H9 (cell line): ENCODE measurements around the gene ATG14. TPM values are rescaled to one million over a fixed set of nuclear protein-coding genes. Genes with fewer than 3 reads are reported as not detected.

Experiments used
- DNase-seq: peaks from one replicate; pipeline ENCODE4 v3.0.0-alpha.2; 2017
- H2AFZ ChIP-seq: one replicate; pipeline ENCODE4 v1.6.1; 2013; ENCODE audit warnings: mild to moderate bottlenecking, low read length, control low read depth, moderate library complexity
- H2AK5ac ChIP-seq: 2 replicates; pipeline ENCODE4 v1.6.1; 2013; ENCODE audit warnings: low read length, control low read depth, mixed read lengths; ENCODE audit not compliant: insufficient read length
- H2BK120ac ChIP-seq: one replicate; pipeline ENCODE4 v1.6.1; 2013; ENCODE audit warnings: low read depth, mild to moderate bottlenecking, low read length, control low read depth, inconsistent platforms; ENCODE audit not compliant: poor library complexity, severe bottlenecking
- H2BK12ac ChIP-seq: 2 replicates; pipeline ENCODE4 v1.6.1; 2013; ENCODE audit warnings: low read length, control low read depth, mixed read lengths, low read depth; ENCODE audit not compliant: insufficient read length
- H2BK15ac ChIP-seq: 2 replicates; pipeline ENCODE4 v1.6.1; 2013; ENCODE audit warnings: low read depth, low read length, control low read depth
- H2BK20ac ChIP-seq: one replicate; pipeline ENCODE4 v1.6.1; 2013; ENCODE audit warnings: low read depth, mild to moderate bottlenecking, low read length, control low read depth, inconsistent platforms; ENCODE audit not compliant: poor library complexity, severe bottlenecking
- H2BK5ac ChIP-seq: 2 replicates; pipeline ENCODE4 v1.6.1; 2013; ENCODE audit warnings: low read length, control low read depth, mixed read lengths; ENCODE audit not compliant: insufficient read length
- H3K14ac ChIP-seq: 2 replicates; pipeline ENCODE4 v1.6.1; 2013; ENCODE audit warnings: low read length, control low read depth; ENCODE audit not compliant: insufficient read depth
- H3K18ac ChIP-seq: 2 replicates; pipeline ENCODE4 v1.6.1; 2013; ENCODE audit warnings: low read depth, mild to moderate bottlenecking, mixed read lengths, low read length, control low read depth; ENCODE audit not compliant: insufficient read length
- H3K23ac ChIP-seq: 2 replicates; pipeline ENCODE4 v1.6.1; 2013; ENCODE audit warnings: low read length, control low read depth, mixed read lengths, low read depth; ENCODE audit not compliant: insufficient read length
- H3K23me2 ChIP-seq: 2 replicates; pipeline ENCODE4 v1.6.1; 2013; ENCODE audit warnings: low read depth, mild to moderate bottlenecking, mixed read lengths, low read length, control low read depth; ENCODE audit not compliant: insufficient read length, poor library complexity, severe bottlenecking
- H3K27ac ChIP-seq: 2 replicates; pipeline ENCODE4 v1.5.1; 2013; ENCODE audit warnings: low read length, control low read depth, mixed read lengths, low read depth; ENCODE audit not compliant: insufficient read length
- H3K27me3 ChIP-seq: 2 replicates; pipeline ENCODE4 v1.6.1; 2013; ENCODE audit warnings: low read length, control low read depth, inconsistent platforms; ENCODE audit not compliant: insufficient read depth
- H3K4ac ChIP-seq: 2 replicates; pipeline ENCODE4 v1.6.1; 2013; ENCODE audit warnings: low read depth, mild to moderate bottlenecking, control low read depth, inconsistent platforms, low read length, moderate library complexity
- H3K4me1 ChIP-seq: 2 replicates; pipeline ENCODE4 v1.6.1; 2013; ENCODE audit warnings: low read length, control low read depth, inconsistent platforms; ENCODE audit not compliant: insufficient read depth
- H3K4me2 ChIP-seq: 2 replicates; pipeline ENCODE4 v1.6.1; 2013; ENCODE audit warnings: low read length, control low read depth, mixed read lengths; ENCODE audit not compliant: insufficient read length, insufficient read depth
- H3K56ac ChIP-seq: 2 replicates; pipeline ENCODE4 v1.6.1; 2013; ENCODE audit warnings: low read depth, mild to moderate bottlenecking, mixed read lengths, low read length, control low read depth; ENCODE audit not compliant: insufficient read length
- H3K79me1 ChIP-seq: 2 replicates; pipeline ENCODE4 v1.6.1; 2013; ENCODE audit warnings: low read depth, mild to moderate bottlenecking, moderate library complexity, low read length, control low read depth, inconsistent platforms; ENCODE audit not compliant: insufficient read depth, poor library complexity, severe bottlenecking
- H3K79me2 ChIP-seq: 2 replicates; pipeline ENCODE4 v1.6.1; 2013; ENCODE audit warnings: low read length, control low read depth, inconsistent platforms; ENCODE audit not compliant: insufficient read depth
- H3K9ac ChIP-seq: 2 replicates; pipeline ENCODE4 v1.6.1; 2013; ENCODE audit warnings: low read length, control low read depth, mixed read lengths; ENCODE audit not compliant: insufficient read length; ENCODE audit errors: extremely low read depth
- H3K9me3 ChIP-seq: one replicate; pipeline ENCODE4 v1.6.1; 2013; ENCODE audit warnings: low read depth, low read length, inconsistent platforms; ENCODE audit not compliant: control insufficient read depth
- H3T11ph ChIP-seq: one replicate; pipeline ENCODE4 v1.6.1; 2013; ENCODE audit warnings: mild to moderate bottlenecking, low read length, control low read depth, inconsistent platforms
- H4K20me1 ChIP-seq: one replicate; pipeline ENCODE4 v1.6.1; 2013; ENCODE audit not compliant: control insufficient read depth, insufficient read length, insufficient read depth
- H4K5ac ChIP-seq: 2 replicates; pipeline ENCODE4 v1.6.1; 2013; ENCODE audit warnings: low read depth, mild to moderate bottlenecking, mixed read lengths, low read length, control low read depth; ENCODE audit not compliant: insufficient read length
- H4K8ac ChIP-seq: replicated peaks from 2 replicates; pipeline ENCODE4 v1.6.1; 2013; ENCODE audit warnings: low read length, control low read depth, mixed read lengths, low read depth; ENCODE audit not compliant: insufficient read length
- H4K91ac ChIP-seq: 2 replicates; pipeline ENCODE4 v1.6.1; 2013; ENCODE audit warnings: low read depth, mild to moderate bottlenecking, moderate library complexity, mixed read lengths, low read length, control low read depth; ENCODE audit not compliant: insufficient read length
- H3K27ac Mint-ChIP-seq, 3 experiments: 2 replicates in 2 of 3; 3 replicates in 1 of 3; pipeline ENCODE4 v1.8.0; 2020 to 2021; ENCODE audit warnings: mixed read lengths in 3 of 3, mild to moderate bottlenecking in 1 of 3, moderate library complexity in 1 of 3
- H3K27me3 Mint-ChIP-seq: 2 replicates; pipeline ENCODE4 v1.8.0; 2021; ENCODE audit warnings: low read depth, mild to moderate bottlenecking, moderate library complexity, mixed read lengths
- H3K36me3 Mint-ChIP-seq, 3 experiments: 2 replicates in 2 of 3; 3 replicates in 1 of 3; pipeline ENCODE4 v1.8.0; 2020 to 2021; ENCODE audit warnings: low read depth in 3 of 3, mixed read lengths in 3 of 3; ENCODE audit not compliant: insufficient read depth in 1 of 3
- H3K4me1 Mint-ChIP-seq, 2 experiments: 2 replicates each; pipeline ENCODE4 v1.8.0; 2020; ENCODE audit warnings: mixed read lengths in 2 of 2
- H3K4me3 Mint-ChIP-seq, 2 experiments: 2 replicates in 1 of 2; 3 replicates in 1 of 2; pipeline ENCODE4 v1.8.0; 2020 to 2021; ENCODE audit warnings: mild to moderate bottlenecking in 2 of 2, mixed read lengths in 2 of 2, moderate library complexity in 1 of 2
- H3K9me3 Mint-ChIP-seq, 2 experiments: 2 replicates in 1 of 2; 3 replicates in 1 of 2; pipeline ENCODE4 v1.8.0; 2020; ENCODE audit warnings: mild to moderate bottlenecking in 2 of 2, mixed read lengths in 2 of 2, moderate library complexity in 1 of 2
- CTCF ChIP-seq: fragments of 200-600 bp; sonication (generic); conservative IDR thresholded peaks from 3 replicates; pipeline ENCODE4 v1.8.0; 2021; ENCODE audit warnings: antibody characterized with exemption, mild to moderate bottlenecking
- WGBS: extraction: QIAGEN DNeasy Blood & Tissue Kit; methylation state at CpG from one replicate; pipeline ENCODE4 v1.1.7; 2013; ENCODE audit warnings: missing lambda C conversion rate, low lambda C conversion rate, mixed read lengths; ENCODE audit not compliant: insufficient read length; ENCODE audit errors: extremely low coverage; 5-methylcytosine and 5-hydroxymethylcytosine counted together
- total RNA-seq: library from RNA; stranded (reverse); gene quantifications from 2 replicates; pipeline ENCODE4 v1.2.1, GENCODE V29; 2021

ATG14 gene
- total RNA-seq, 1 experiment from 2014 or later = 13.6 TPM

- Histone ChIP-seq H3K14ac (no peak overlapping the region), H4K8ac (no peak overlapping the region), H2AK5ac (no peak overlapping the region), H3K23me2 (no peaks in the 10 kb centered on the region), H3K27me3 (no peaks in the 10 kb centered on the region), H4K91ac (no peak overlapping the region), H3K56ac (no peak overlapping the region), H3K9me3 (no peaks in the 10 kb centered on the region), H3K9ac (no peak overlapping the region), H4K20me1 (no peaks in the 10 kb centered on the region), H2BK20ac (no peak overlapping the region), H3K27ac (no peak overlapping the region), H3K18ac (no peak overlapping the region), H3K4me2 (no peak overlapping the region), H3K79me1 (no peaks in the 10 kb centered on the region), H2AFZ (no peak overlapping the region), H4K5ac (no peak overlapping the region), H3K4ac (no peak overlapping the region), H2BK120ac (no peak overlapping the region), H3K23ac (no peak overlapping the region), H2BK15ac (no peak overlapping the region), H2BK12ac (no peak overlapping the region), H3T11ph (no peak overlapping the region), H3K79me2 (no peaks in the 10 kb centered on the region), H2BK5ac (no peak overlapping the region), H3K4me1 (peaks cover 2% of the 10 kb centered on the region; the same call in 1 of the 2 replicates)
- Mint-ChIP-seq H3K27ac (no peak overlapping the region), H3K9me3 (no peaks in the 10 kb centered on the region; a peak in 1 of 5 replicates), H3K27me3 (peaks cover 3% of the 10 kb centered on the region; the same call in 1 of the 2 replicates), H3K4me3 (no peak overlapping the region), H3K36me3 (no peaks in the 10 kb centered on the region), H3K4me1 (peaks cover 5 to 7% of the 10 kb centered on the region in 2 experiments)
- no CpG with 5 or more reads among the region's 9 CpGs for WGBS
- TF ChIP-seq CTCF = no peak
- no peak for DNase-seq
Measured at GRCh38 chr14:55441286-55441685, 29.7 kb upstream of the ATG14 start.
